ENCODE results near the gene FAM53B.

DNA sequence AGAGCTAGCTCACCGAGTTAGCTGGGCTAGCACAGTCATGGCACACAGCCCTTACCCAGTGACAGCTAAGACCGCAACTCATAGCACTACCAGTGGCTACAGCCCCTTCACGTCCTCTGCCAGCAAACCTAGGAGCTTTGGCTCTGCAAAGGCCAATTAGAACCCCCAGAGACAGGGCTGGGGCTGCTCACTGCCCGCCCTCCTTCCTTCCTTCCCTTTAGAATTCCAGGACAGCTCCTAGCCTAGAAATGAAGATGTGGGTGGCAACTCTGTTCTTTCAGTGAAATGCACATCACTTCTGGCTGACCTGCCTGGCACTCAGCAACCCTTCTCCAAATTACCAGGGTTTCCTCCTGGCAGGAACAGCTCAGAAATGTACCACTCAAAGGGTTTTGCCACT is 99.9 kb downstream of the FAM53B start:
- TF ChIP-seq, protein P1, sequence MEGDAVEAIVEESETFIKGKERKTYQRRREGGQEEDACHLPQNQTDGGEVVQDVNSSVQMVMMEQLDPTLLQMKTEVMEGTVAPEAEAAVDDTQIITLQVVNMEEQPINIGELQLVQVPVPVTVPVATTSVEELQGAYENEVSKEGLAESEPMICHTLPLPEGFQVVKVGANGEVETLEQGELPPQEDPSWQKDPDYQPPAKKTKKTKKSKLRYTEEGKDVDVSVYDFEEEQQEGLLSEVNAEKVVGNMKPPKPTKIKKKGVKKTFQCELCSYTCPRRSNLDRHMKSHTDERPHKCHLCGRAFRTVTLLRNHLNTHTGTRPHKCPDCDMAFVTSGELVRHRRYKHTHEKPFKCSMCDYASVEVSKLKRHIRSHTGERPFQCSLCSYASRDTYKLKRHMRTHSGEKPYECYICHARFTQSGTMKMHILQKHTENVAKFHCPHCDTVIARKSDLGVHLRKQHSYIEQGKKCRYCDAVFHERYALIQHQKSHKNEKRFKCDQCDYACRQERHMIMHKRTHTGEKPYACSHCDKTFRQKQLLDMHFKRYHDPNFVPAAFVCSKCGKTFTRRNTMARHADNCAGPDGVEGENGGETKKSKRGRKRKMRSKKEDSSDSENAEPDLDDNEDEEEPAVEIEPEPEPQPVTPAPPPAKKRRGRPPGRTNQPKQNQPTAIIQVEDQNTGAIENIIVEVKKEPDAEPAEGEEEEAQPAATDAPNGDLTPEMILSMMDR (IDR thresholded peaks at IDR 0.05) = no peak
- TF ChIP-seq POLR2A (IDR thresholded peaks at IDR 0.05) = no peak

Data from breast epithelium (tissue), 3 donors.